Spleen (tissue), 11 donors: ENCODE data around the gene ANKS1B. TPM values are rescaled to one million over a fixed set of nuclear protein-coding genes. Genes with fewer than 3 reads are reported as not detected.

Source experiments
- DNase-seq: peaks from one replicate; pipeline ENCODE4 v3.0.0-alpha.2; 2020
- H3K27ac ChIP-seq, 8 donors: fragments of 200-600 bp; sonication (generic) in 7 of 8; 1 replicate in 4 of 8; 2 replicates in 4 of 8; pipeline versions ENCODE4 v1.5.0 to v1.8.0; 2016 to 2021; ENCODE audit warnings: inconsistent platforms in 4 of 8, mild to moderate bottlenecking in 4 of 8, moderate library complexity in 1 of 8
- H3K27me3 ChIP-seq, 7 donors: fragments of 200-600 bp; sonication (generic) in 6 of 7; replicated peaks in 1 of 7; 1 replicate in 4 of 7; 2 replicates in 3 of 7; pipeline versions ENCODE4 v1.5.0 to v1.8.0; 2016 to 2021; ENCODE audit warnings: inconsistent platforms in 3 of 7, mild to moderate bottlenecking in 1 of 7
- H3K36me3 ChIP-seq, 6 donors: fragments of 200-600 bp; sonication (generic) in 5 of 6; 1 replicate in 4 of 6; 2 replicates in 2 of 6; pipeline versions ENCODE4 v1.5.0 to v1.8.0; 2016 to 2021; ENCODE audit warnings: inconsistent platforms in 2 of 6
- H3K4me1 ChIP-seq, 6 donors: fragments of 200-600 bp; sonication (generic) in 5 of 6; 1 replicate in 3 of 6; 2 replicates in 3 of 6; pipeline versions ENCODE4 v1.5.0 to v1.8.0; 2016 to 2021; ENCODE audit warnings: inconsistent platforms in 3 of 6
- H3K4me3 ChIP-seq, 8 donors: fragments of 200-600 bp; sonication (generic) in 7 of 8; 1 replicate in 4 of 8; 2 replicates in 4 of 8; pipeline versions ENCODE4 v1.5.0 to v1.8.0; 2016 to 2021; ENCODE audit warnings: inconsistent platforms in 4 of 8, mild to moderate bottlenecking in 4 of 8, moderate library complexity in 2 of 8
- H3K9me3 ChIP-seq, 8 donors: fragments of 200-600 bp; sonication (generic) in 7 of 8; 1 replicate in 4 of 8; 2 replicates in 4 of 8; pipeline versions ENCODE4 v1.5.0 to v1.8.0; 2016 to 2021; ENCODE audit warnings: inconsistent platforms in 4 of 8
- POLR2A ChIP-seq, 3 donors: fragments of 450-650 bp; IDR thresholded peaks; one replicate each; pipeline ENCODE4 v1.5.1; 2017; ENCODE audit warnings: antibody characterized with exemption in 3 of 3, mild to moderate bottlenecking in 1 of 3
- POLR2AphosphoS5 ChIP-seq, 3 donors: sonication (generic); formaldehyde crosslinking; IDR thresholded peaks; one replicate each; pipeline ENCODE4 v1.5.1; 2017; ENCODE audit warnings: antibody characterized with exemption in 3 of 3
- WGBS, 5 donors: extraction: QIAGEN DNeasy Blood & Tissue Kit in 3 of 5; methylation state at CpG; one replicate each; pipeline versions ENCODE4 v1.1.5 to v1.1.7; 2013 to 2018; 5-methylcytosine and 5-hydroxymethylcytosine counted together
- intact Hi-C: fragments of 100-400 bp; cut with DNase I; formaldehyde crosslinking; loops from one replicate; pipeline ENCODE4 v1.15.0; 2023; ENCODE audit warnings: low total_unique reads
- polyA plus RNA-seq, 3 donors: library from polyadenylated mRNA; stranded (reverse); fragments of 200-250 nt; gene quantifications; one replicate each; pipeline ENCODE4 v1.2.1, GENCODE V29; 2013
- total RNA-seq, 7 donors: library from RNA; depleted of rRNA in 3 of 7; stranded (reverse); fragments of >200 nt in 3 of 7; fragmentation: NEBNext Ultra II Directional in 4 of 7; extraction: Animal tissue kit (Norgen Biotek cat#: 25700) in 4 of 7; gene quantifications; one replicate each; pipeline versions ENCODE4 v1.1.0 to v1.2.1, GENCODE V29; 2016 to 2021
- TF ChIP-seq, protein P1 (sequence below), 11 experiments: fragments of 200-600 bp in 7 of 11; fragments of 450-650 bp in 4 of 11; sonication (generic) in 4 of 11; IDR thresholded peaks in 8 of 11; conservative IDR thresholded peaks in 3 of 11; 1 replicate in 7 of 11; 2 replicates in 4 of 11; pipeline versions ENCODE4 v1.4.0 to v1.8.0; 2016 to 2021; ENCODE audit warnings: antibody characterized with exemption in 11 of 11, inconsistent platforms in 4 of 11, mild to moderate bottlenecking in 1 of 11
- donor health status: healthy with polysubstance abuse.
- donor health status: DM: no; HTN: no; CAD: no; lungs with moderate emphysema.
- donor health status: DM: no; HTN: no; CAD: no.
- donor health status: Bipolar disorder and iron deficiency.
- donor health status: healthy.
- donor health status: DM: no; HTN: no; CAD: no.
- donor health status: DM: yes; HTN: yes; CAD: no.

The ANKS1B gene
- total and polyA plus RNA-seq, 10 donors: 0.21 to 8.0 (median 4.2) TPM

DNA sequence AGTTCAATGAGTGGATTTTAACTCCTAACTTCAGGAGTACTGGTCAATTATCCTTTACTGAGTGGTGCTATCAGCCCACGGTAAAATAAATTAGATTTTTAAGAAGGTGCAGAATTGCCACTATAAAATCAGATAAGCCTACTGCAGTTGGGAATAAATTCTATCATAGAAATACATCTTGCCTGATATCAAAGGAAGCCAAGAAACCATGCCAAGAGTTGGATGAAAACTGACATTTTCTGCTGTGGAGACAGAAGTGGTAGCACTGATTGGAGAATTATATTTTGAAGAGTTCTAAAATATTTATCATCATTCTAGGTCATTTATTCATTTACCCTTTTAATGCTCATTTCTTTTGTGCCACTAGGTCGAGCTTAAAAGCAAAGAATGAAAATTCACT, 874.5 kb downstream of the ANKS1B start:
- peaks cover 0 to 2% (median 0%) of the 10 kb centered on the region in 8 donors for H3K9me3 ChIP-seq
- intact Hi-C loops: no loop called here
- TF ChIP-seq, protein P1, sequence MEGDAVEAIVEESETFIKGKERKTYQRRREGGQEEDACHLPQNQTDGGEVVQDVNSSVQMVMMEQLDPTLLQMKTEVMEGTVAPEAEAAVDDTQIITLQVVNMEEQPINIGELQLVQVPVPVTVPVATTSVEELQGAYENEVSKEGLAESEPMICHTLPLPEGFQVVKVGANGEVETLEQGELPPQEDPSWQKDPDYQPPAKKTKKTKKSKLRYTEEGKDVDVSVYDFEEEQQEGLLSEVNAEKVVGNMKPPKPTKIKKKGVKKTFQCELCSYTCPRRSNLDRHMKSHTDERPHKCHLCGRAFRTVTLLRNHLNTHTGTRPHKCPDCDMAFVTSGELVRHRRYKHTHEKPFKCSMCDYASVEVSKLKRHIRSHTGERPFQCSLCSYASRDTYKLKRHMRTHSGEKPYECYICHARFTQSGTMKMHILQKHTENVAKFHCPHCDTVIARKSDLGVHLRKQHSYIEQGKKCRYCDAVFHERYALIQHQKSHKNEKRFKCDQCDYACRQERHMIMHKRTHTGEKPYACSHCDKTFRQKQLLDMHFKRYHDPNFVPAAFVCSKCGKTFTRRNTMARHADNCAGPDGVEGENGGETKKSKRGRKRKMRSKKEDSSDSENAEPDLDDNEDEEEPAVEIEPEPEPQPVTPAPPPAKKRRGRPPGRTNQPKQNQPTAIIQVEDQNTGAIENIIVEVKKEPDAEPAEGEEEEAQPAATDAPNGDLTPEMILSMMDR (IDR thresholded peaks at IDR 0.05 in 8 of 11, conservative IDR thresholded peaks at IDR 0.05 in 3 of 11): no peak
- TF ChIP-seq POLR2A (IDR thresholded peaks at IDR 0.05): no peak
- no peak for TF ChIP-seq POLR2AphosphoS5 (IDR thresholded peaks at IDR 0.05)
- H3K36me3 ChIP-seq: no peaks in the 10 kb centered on the region
- no peaks in the 10 kb centered on the region for H3K27me3 ChIP-seq
- H3K4me3 ChIP-seq: no peak overlapping the region
- H3K4me1 ChIP-seq: no peaks in the 10 kb centered on the region
- DNase-seq: no peak
- H3K27ac ChIP-seq: no peak overlapping the region
- WGBS, 5 donors: 62 to 70% (median 67%) methylated on average over 2 of the region's 2 CpGs

DNA sequence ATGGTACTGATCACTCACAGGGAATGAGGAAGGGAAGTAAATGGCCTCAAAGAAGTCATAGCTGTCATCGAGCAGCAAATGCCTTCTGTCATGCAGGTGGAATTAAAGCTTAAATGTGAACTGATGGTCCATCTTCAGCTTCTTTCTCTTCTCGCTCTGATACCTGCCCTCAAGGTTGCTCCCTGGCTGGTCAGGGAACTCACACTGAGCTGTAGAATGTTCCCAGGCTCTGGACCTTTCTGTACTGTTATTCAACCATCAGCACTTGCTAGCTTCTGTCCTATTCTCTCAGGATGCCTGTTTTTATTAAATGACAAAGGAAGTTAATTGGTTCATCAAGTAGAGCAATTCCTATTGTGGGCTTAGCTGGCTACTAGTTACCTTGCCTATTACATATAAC, 875.8 kb downstream of the ANKS1B start:
- WGBS, 5 donors: 77 to 92% (median 84%) methylated on average over 2 of the region's 2 CpGs
- Histone ChIP-seq H3K27me3 (no peaks in the 10 kb centered on the region), H3K4me3 (no peak overlapping the region), H3K27ac (no peak overlapping the region), H3K9me3 (no peaks in the 10 kb centered on the region), H3K36me3 (no peaks in the 10 kb centered on the region), H3K4me1 (no peaks in the 10 kb centered on the region)
- no peak for TF ChIP-seq POLR2A (IDR thresholded peaks at IDR 0.05)
- no peak for TF ChIP-seq POLR2AphosphoS5 (IDR thresholded peaks at IDR 0.05)
- TF ChIP-seq, protein P1 (IDR thresholded peaks at IDR 0.05 in 8 of 11, conservative IDR thresholded peaks at IDR 0.05 in 3 of 11): no peak
- no peak for DNase-seq
- intact Hi-C loops: no loop called here

- TF ChIP-seq, protein P1 (IDR thresholded peaks at IDR 0.05 in 8 of 11, conservative IDR thresholded peaks at IDR 0.05 in 3 of 11): no peak
- TF ChIP-seq POLR2A (IDR thresholded peaks at IDR 0.05) (no peak), POLR2AphosphoS5 (IDR thresholded peaks at IDR 0.05) (no peak)
- DNase-seq: no peak
- Histone ChIP-seq H3K4me1 (no peaks in the 10 kb centered on the region), H3K27me3 (no peaks in the 10 kb centered on the region), H3K36me3 (no peaks in the 10 kb centered on the region), H3K9me3 (no peaks in the 10 kb centered on the region), H3K4me3 (no peak overlapping the region), H3K27ac (no peak overlapping the region)
- intact Hi-C loops: no loop called here
- 52 to 58% (median 57%) methylated on average over 2 of the region's 2 CpGs for WGBS, 5 donors
Observed at GRCh38 chr12:99099786-99100185, 885.0 kb downstream of the ANKS1B start.

DNA sequence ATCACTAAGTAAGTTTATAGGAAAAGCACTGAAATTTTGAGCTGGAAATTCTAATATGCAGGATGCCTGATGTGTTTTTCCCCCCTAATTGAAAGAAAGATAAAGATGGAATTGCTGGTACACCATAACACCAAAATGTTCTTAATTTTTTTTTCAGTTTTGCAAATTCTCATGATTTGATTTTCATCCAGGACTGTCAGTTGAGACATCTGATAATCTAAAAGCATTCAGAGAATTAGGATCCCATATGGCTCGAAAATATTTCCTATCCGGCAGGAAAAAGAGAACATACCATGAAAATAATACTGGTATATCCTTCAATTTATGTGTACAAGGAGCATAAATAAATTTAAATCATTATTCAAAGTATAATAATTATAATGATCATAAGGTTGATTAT, 887.6 kb downstream of the ANKS1B start:
- Histone ChIP-seq H3K4me3 (no peak overlapping the region), H3K27ac (no peak overlapping the region), H3K27me3 (no peaks in the 10 kb centered on the region), H3K36me3 (no peaks in the 10 kb centered on the region), H3K4me1 (no peaks in the 10 kb centered on the region), H3K9me3 (no peaks in the 10 kb centered on the region)
- no peak for DNase-seq
- 50 to 94% (median 90%) methylated on average over 2 of the region's 2 CpGs for WGBS, 5 donors
- intact Hi-C loops: no loop called here
- TF ChIP-seq POLR2A (IDR thresholded peaks at IDR 0.05): no peak
- TF ChIP-seq POLR2AphosphoS5 (IDR thresholded peaks at IDR 0.05): no peak
- TF ChIP-seq, protein P1 (IDR thresholded peaks at IDR 0.05 in 8 of 11, conservative IDR thresholded peaks at IDR 0.05 in 3 of 11): no peak
